Mucosa of descending colon (tissue), 3 donors: ENCODE data around the gene PSMB1. TPM values are rescaled to one million over a fixed set of nuclear protein-coding genes. Genes with fewer than 3 reads are reported as not detected.
A peak's percentile ranks its signal among the peaks of the same experiment; 100 is the strongest.

ENCODE experiments used
- ATAC-seq: fragments of 200-7000 bp; cut with Tn5 transposase; one replicate; pipeline ENCODE4 v1.9.1; 2020; ENCODE audit warnings: mild to moderate bottlenecking, moderate library complexity
- DNase-seq, 3 donors: peaks; one replicate each; pipeline ENCODE4 v3.0.0-alpha.2; 2020
- H3K36me3 ChIP-seq: fragments of 200-600 bp; one replicate; pipeline ENCODE4 v1.8.0; 2021; ENCODE audit warnings: low read depth, mild to moderate bottlenecking
- H3K4me1 ChIP-seq: fragments of 200-600 bp; one replicate; pipeline ENCODE4 v1.8.0; 2021; ENCODE audit warnings: low read depth, mild to moderate bottlenecking
- H3K4me3 ChIP-seq: fragments of 200-600 bp; one replicate; pipeline ENCODE4 v1.8.0; 2021; ENCODE audit warnings: mild to moderate bottlenecking
- H3K9me3 ChIP-seq: fragments of 200-600 bp; one replicate; pipeline ENCODE4 v1.8.0; 2021; ENCODE audit warnings: mild to moderate bottlenecking
- intact Hi-C, 2 donors: fragments of 100-400 bp; cut with DNase I in 1 of 2; cut with micrococcal nuclease in 1 of 2; formaldehyde crosslinking; loops; one replicate each; pipeline versions ENCODE4 v1.11.0 to v1.11.1; 2022; cut with DNase I, micrococcal nuclease
- total RNA-seq, 3 donors: library from RNA; stranded (reverse); fragmentation: NEBNext Ultra II Directional in 2 of 3; extraction: Animal tissue kit (Norgen Biotek cat#: 25700) in 2 of 3; gene quantifications; one replicate each; pipeline versions ENCODE4 v1.2.1 to v1.2.4, GENCODE V29; 2021 to 2023
- TF ChIP-seq, protein P1 (sequence below): fragments of 200-600 bp; IDR thresholded peaks from one replicate; pipeline ENCODE4 v1.8.0; 2022; ENCODE audit warnings: antibody characterized with exemption, mild to moderate bottlenecking
- donor health status: DM: no; HTN: no; CAD: no; lungs with moderate emphysema.
- donor health status: DM: no; HTN: no; CAD: no.
- donor health status: DM: no; HTN: yes; CAD: no.

The PSMB1 gene
- total RNA-seq, 3 donors from 2014 or later: 107 to 150 (median 124) TPM

DNA sequence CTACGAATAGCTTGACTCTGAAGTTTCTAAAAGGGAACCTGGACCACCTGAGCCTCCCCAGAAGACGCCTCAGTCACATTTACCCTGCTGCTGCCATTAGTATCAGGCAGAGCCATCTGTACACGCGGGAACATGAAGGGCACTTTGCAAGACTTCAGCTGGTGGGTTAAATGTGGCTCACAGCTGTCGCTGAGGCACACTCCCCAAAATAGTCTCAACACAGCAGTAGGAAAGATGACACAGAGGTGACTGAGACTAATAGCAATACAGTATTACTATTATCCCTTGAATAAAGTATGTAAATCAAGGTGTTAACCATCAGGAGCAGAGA lies 29.0 kb downstream of the PSMB1 start:
- Histone ChIP-seq H3K36me3 (no peaks in the 10 kb centered on the region), H3K4me1 (no peaks in the 10 kb centered on the region), H3K9me3 (no peaks in the 10 kb centered on the region), H3K4me3 (no peak overlapping the region)
- TF ChIP-seq, protein P1, sequence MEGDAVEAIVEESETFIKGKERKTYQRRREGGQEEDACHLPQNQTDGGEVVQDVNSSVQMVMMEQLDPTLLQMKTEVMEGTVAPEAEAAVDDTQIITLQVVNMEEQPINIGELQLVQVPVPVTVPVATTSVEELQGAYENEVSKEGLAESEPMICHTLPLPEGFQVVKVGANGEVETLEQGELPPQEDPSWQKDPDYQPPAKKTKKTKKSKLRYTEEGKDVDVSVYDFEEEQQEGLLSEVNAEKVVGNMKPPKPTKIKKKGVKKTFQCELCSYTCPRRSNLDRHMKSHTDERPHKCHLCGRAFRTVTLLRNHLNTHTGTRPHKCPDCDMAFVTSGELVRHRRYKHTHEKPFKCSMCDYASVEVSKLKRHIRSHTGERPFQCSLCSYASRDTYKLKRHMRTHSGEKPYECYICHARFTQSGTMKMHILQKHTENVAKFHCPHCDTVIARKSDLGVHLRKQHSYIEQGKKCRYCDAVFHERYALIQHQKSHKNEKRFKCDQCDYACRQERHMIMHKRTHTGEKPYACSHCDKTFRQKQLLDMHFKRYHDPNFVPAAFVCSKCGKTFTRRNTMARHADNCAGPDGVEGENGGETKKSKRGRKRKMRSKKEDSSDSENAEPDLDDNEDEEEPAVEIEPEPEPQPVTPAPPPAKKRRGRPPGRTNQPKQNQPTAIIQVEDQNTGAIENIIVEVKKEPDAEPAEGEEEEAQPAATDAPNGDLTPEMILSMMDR: no peak
- ATAC-seq: no peak
- intact Hi-C loops: no loop called here
- DNase-seq: no peak

DNA sequence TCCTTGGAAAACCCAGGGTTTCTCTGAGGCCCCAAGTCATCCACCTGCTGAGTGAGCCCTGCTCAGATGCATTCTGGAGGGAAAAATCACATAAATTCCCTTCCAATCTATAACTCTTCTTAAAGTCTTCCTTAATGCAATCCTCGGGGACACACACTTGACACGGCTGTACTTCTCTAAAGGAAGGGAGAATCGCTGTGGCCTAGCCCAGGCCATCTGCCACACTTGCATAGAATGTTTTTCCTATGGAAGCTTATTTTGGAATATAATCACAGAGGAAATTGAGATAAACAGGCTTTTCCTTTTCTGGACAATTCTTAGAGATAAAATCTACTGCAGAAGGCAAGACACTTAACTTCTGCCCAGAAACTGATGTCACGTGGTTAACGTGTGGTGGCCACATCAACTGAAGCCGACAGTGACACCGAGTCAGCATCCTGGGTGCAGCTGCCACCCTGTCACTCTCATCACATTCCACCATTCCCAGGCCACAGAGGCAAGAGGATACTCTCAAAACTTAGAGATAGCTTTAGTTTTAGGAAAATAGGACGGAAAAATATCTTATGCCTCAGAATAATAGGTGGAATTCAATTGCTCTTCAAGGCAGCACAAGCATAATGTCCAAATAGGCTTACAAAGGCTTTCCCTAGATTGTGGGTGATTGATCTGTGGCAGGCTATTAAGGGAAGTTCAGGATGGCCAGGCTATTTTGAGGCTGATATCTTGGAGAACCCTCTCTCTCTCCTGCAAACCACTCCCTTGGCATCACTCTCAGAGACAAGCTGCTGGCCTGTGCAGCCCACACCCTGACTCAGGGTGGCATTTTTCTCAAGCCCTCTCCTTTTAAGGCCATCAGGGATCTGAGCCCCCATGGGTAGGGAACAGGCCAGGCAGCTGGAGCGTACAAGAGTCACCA lies 29.6 kb downstream of the PSMB1 start:
- Histone ChIP-seq H3K36me3 (no peaks in the 10 kb centered on the region), H3K4me1 (no peaks in the 10 kb centered on the region), H3K4me3 (no peak overlapping the region), H3K9me3 (no peaks in the 10 kb centered on the region)
- ATAC-seq (no peak), DNase-seq (no peak)
- TF ChIP-seq, protein P1: no peak
- intact Hi-C loops: no loop called here

- intact Hi-C loops: no loop called here
- ATAC-seq: peak; percentile 25
- DNase-seq: no peak
- Histone ChIP-seq H3K36me3 (no peaks in the 10 kb centered on the region), H3K4me1 (no peaks in the 10 kb centered on the region), H3K9me3 (no peaks in the 10 kb centered on the region), H3K4me3 (no peak overlapping the region)
- TF ChIP-seq, protein P1: no peak
These were observed 30.4 kb downstream of the PSMB1 start for GRCh38 chr6:170522565-170523183.

GRCh38 chr6:170516783-170517616 lies 36.1 kb downstream of the PSMB1 start:
- intact Hi-C loops: no loop called here
- no peaks in the 10 kb centered on the region for H3K4me1 ChIP-seq
- H3K4me3 ChIP-seq: no peak overlapping the region
- no peaks in the 10 kb centered on the region for H3K9me3 ChIP-seq
- peak in 2 of 3 donors; percentile 33 to 65 for DNase-seq
- ATAC-seq: peak; percentile 86
- no peaks in the 10 kb centered on the region for H3K36me3 ChIP-seq
- TF ChIP-seq, protein P1: peak; percentile 50

- DNase-seq: no peak
- no peak overlapping the region for H3K4me3 ChIP-seq
- H3K4me1 ChIP-seq: no peaks in the 10 kb centered on the region
- H3K36me3 ChIP-seq: no peaks in the 10 kb centered on the region
- no peak for ATAC-seq
- no peaks in the 10 kb centered on the region for H3K9me3 ChIP-seq
- intact Hi-C loops: no loop called here
- TF ChIP-seq, protein P1: no peak
These were observed 38.2 kb downstream of the PSMB1 start for GRCh38 chr6:170514908-170515307.
